Hepatocyte (in vitro differentiated cells): ENCODE data around the gene MEIS1. TPM values are rescaled to one million over a fixed set of nuclear protein-coding genes. Genes with fewer than 3 reads are reported as not detected.

Source experiments
- DNase-seq: peaks from one replicate; pipeline ENCODE4 v3.0.0-alpha.2; 2016; ENCODE audit warnings: low spot score
- H2AFZ ChIP-seq: fragments of 200-600 bp; sonication (generic); 2 replicates; pipeline ENCODE4 v1.6.0; 2016; ENCODE audit warnings: antibody characterized with exemption, mild to moderate bottlenecking
- H3K27ac ChIP-seq: fragments of 200-600 bp; sonication (generic); 2 replicates; pipeline ENCODE4 v1.5.1; 2016; ENCODE audit warnings: mild to moderate bottlenecking
- H3K27me3 ChIP-seq: fragments of 200-600 bp; sonication (generic); 2 replicates; pipeline ENCODE4 v1.6.1; 2016
- H3K36me3 ChIP-seq: fragments of 200-600 bp; sonication (generic); replicated peaks from 2 replicates; pipeline ENCODE4 v1.5.1; 2016; ENCODE audit warnings: low read depth; ENCODE audit not compliant: insufficient read depth
- H3K4me1 ChIP-seq: fragments of 200-600 bp; sonication (generic); 2 replicates; pipeline ENCODE4 v1.5.1; 2016; ENCODE audit warnings: mild to moderate bottlenecking, moderate library complexity; ENCODE audit not compliant: insufficient read depth
- H3K4me2 ChIP-seq: fragments of 200-600 bp; sonication (generic); 2 replicates; pipeline ENCODE4 v1.6.0; 2016
- H3K4me3 ChIP-seq: fragments of 200-600 bp; sonication (generic); 2 replicates; pipeline ENCODE4 v1.5.1; 2016; ENCODE audit warnings: mild to moderate bottlenecking
- H3K79me2 ChIP-seq: fragments of 200-600 bp; sonication (generic); 2 replicates; pipeline ENCODE4 v1.6.0; 2017; ENCODE audit warnings: mild to moderate bottlenecking
- H3K9me2 ChIP-seq: fragments of 200-600 bp; sonication (generic); replicated peaks from 2 replicates; pipeline ENCODE4 v1.6.0; 2017; ENCODE audit warnings: mild to moderate bottlenecking; ENCODE audit not compliant: insufficient read depth
- H3K9me3 ChIP-seq: fragments of 200-600 bp; sonication (generic); 2 replicates; pipeline ENCODE4 v1.5.1; 2016; ENCODE audit warnings: low read depth, mild to moderate bottlenecking
- H4K20me1 ChIP-seq: fragments of 200-600 bp; sonication (generic); 2 replicates; pipeline ENCODE4 v1.6.0; 2016; ENCODE audit warnings: mild to moderate bottlenecking; ENCODE audit not compliant: insufficient read depth, poor library complexity, severe bottlenecking
- CTCF ChIP-seq: fragments of 200-600 bp; sonication (generic); IDR thresholded peaks from 2 replicates; pipeline ENCODE4 v1.5.1; 2016; ENCODE audit warnings: antibody characterized with exemption, mild to moderate bottlenecking; ENCODE audit not compliant: poor library complexity
- EZH2 ChIP-seq: fragments of 200-600 bp; sonication (generic); IDR thresholded peaks from 2 replicates; pipeline ENCODE4 v1.6.1; 2016; ENCODE audit warnings: antibody characterized with exemption, mild to moderate bottlenecking, borderline replicate concordance
- EZH2phosphoT487 ChIP-seq: fragments of 200-600 bp; sonication (generic); IDR thresholded peaks from one replicate; pipeline ENCODE4 v1.6.1; 2018; ENCODE audit warnings: antibody characterized with exemption, mild to moderate bottlenecking, low read depth, moderate library complexity; ENCODE audit not compliant: unreplicated experiment, severe bottlenecking
- WGBS: methylation state at CpG from one replicate; pipeline ENCODE4 v1.1.6; 2016; ENCODE audit warnings: low lambda C conversion rate; ENCODE audit errors: missing lambda C conversion rate; 5-methylcytosine and 5-hydroxymethylcytosine counted together
- polyA plus RNA-seq: library from polyadenylated mRNA; unstranded; fragments of >200 nt; fragmentation: Nextera tagmentation; extraction: Ambion mirVana; gene quantifications from 2 replicates; pipeline ENCODE4 v1.2.1, GENCODE V29; 2016
- total RNA-seq: library from RNA; depleted of rRNA; stranded (reverse); fragments of >200 nt; gene quantifications from 2 replicates; pipeline ENCODE4 v1.2.3, GENCODE V29; 2014

The MEIS1 gene
- total and polyA plus RNA-seq, 2 experiments from 2014 or later = 29.6 to 35.5 TPM

- 45% methylated on average over 17 of the region's 17 CpGs for WGBS
- peaks cover 41% of the 10 kb centered on the region for H3K79me2 ChIP-seq
- H4K20me1 ChIP-seq = peaks cover 16% of the 10 kb centered on the region
- TF ChIP-seq EZH2phosphoT487 (no peak), EZH2 (no peak), CTCF (no peak)
- peak overlapping the region; percentile 45 for H3K27ac ChIP-seq
- no peaks in the 10 kb centered on the region for H3K9me2 ChIP-seq
- H3K4me3 ChIP-seq = no peak overlapping the region
- H3K9me3 ChIP-seq = no peaks in the 10 kb centered on the region
- DNase-seq = no peak
- no peak overlapping the region for H2AFZ ChIP-seq
- no peaks in the 10 kb centered on the region for H3K27me3 ChIP-seq
- peak overlapping the region; percentile 68 for H3K4me2 ChIP-seq
- H3K4me1 ChIP-seq = peaks cover 30% of the 10 kb centered on the region
- no peaks in the 10 kb centered on the region for H3K36me3 ChIP-seq
These were observed 73.7 kb downstream of the MEIS1 start for GRCh38 chr2:66508484-66509071.

- Histone ChIP-seq H2AFZ (no peak overlapping the region), H3K4me2 (peak overlapping the region; percentile 68), H4K20me1 (peaks cover 16% of the 10 kb centered on the region), H3K9me2 (no peaks in the 10 kb centered on the region), H3K79me2 (peaks cover 40% of the 10 kb centered on the region), H3K36me3 (no peaks in the 10 kb centered on the region), H3K4me3 (no peak overlapping the region), H3K9me3 (no peaks in the 10 kb centered on the region), H3K27ac (peak overlapping the region; percentile 45), H3K27me3 (no peaks in the 10 kb centered on the region), H3K4me1 (peaks cover 30% of the 10 kb centered on the region)
- no peak for DNase-seq
- 37% methylated on average over 1 of the region's 1 CpG for WGBS
- TF ChIP-seq EZH2phosphoT487 = no peak
- TF ChIP-seq EZH2 = no peak
- TF ChIP-seq CTCF = no peak
These were observed 74.4 kb downstream of the MEIS1 start for GRCh38 chr2:66509326-66509811.

- Histone ChIP-seq H4K20me1 (peaks cover 16% of the 10 kb centered on the region), H3K4me2 (no peak overlapping the region), H3K79me2 (peaks cover 24% of the 10 kb centered on the region), H3K4me1 (peaks cover 28% of the 10 kb centered on the region), H3K27ac (no peak overlapping the region), H3K4me3 (no peak overlapping the region), H3K9me2 (no peaks in the 10 kb centered on the region), H2AFZ (no peak overlapping the region), H3K9me3 (no peaks in the 10 kb centered on the region), H3K36me3 (no peaks in the 10 kb centered on the region), H3K27me3 (no peaks in the 10 kb centered on the region)
- TF ChIP-seq CTCF (no peak), EZH2phosphoT487 (no peak), EZH2 (no peak)
- no peak for DNase-seq
These were observed 77.7 kb downstream of the MEIS1 start for GRCh38 chr2:66512626-66513025.
